Measurements from ENCODE around the gene PNO1.

GRCh38 chr2:68218343-68218901 is 60.7 kb downstream of the PNO1 start:
- no peak for TF ChIP-seq TSHZ1 (tag by site-specific recombination; IDR thresholded peaks at IDR 0.05; ENCODE audit: borderline replicate concordance)
- TF ChIP-seq CTCF (tag by site-specific recombination; IDR thresholded peaks at IDR 0.05), result no peak
- TF ChIP-seq ZNF548 (tag by site-specific recombination; IDR thresholded peaks at IDR 0.05), result no peak
- no peak for TF ChIP-seq ZNF23 (tag by site-specific recombination; IDR thresholded peaks at IDR 0.05; ENCODE audit: borderline replicate concordance)
- no peak for TF ChIP-seq REST (tag by site-specific recombination; IDR thresholded peaks at IDR 0.05)
- TF ChIP-seq ZNF274 (IDR thresholded peaks at IDR 0.05; ENCODE audit: low read length), result no peak
- TF ChIP-seq ZNF274 (tag by site-specific recombination; IDR thresholded peaks at IDR 0.05; ENCODE audit: borderline replicate concordance), result no peak
- no peak for TF ChIP-seq ZNF10 (tag by site-specific recombination; IDR thresholded peaks at IDR 0.05)
- TF ChIP-seq KLF16 (tag by site-specific recombination; IDR thresholded peaks at IDR 0.05), result no peak
- no peak for TF ChIP-seq ZNF843 (tag by site-specific recombination; IDR thresholded peaks at IDR 0.05)
- no peak for TF ChIP-seq ZBTB17 (tag by site-specific recombination; IDR thresholded peaks at IDR 0.05)
- no peak for TF ChIP-seq ZNF561 (tag by site-specific recombination; IDR thresholded peaks at IDR 0.05; ENCODE audit: borderline replicate concordance)
